Fibroblast of upper back skin (primary cell): ENCODE data around the gene PPIG.
"Not testable (repeated sequence)": the region's sequence is repeated elsewhere in the genome, so short reads cannot be mapped to it uniquely, and the experiment has no call there.

Source experiments
- DNase-seq: peaks from one replicate; pipeline ENCODE4 v3.0.0-alpha.2; 2013

Gene PPIG

GRCh38 chr2:169596546-169596945 is 12.4 kb downstream of the PPIG start:
- DNase-seq: not testable (repeated sequence)

DNA sequence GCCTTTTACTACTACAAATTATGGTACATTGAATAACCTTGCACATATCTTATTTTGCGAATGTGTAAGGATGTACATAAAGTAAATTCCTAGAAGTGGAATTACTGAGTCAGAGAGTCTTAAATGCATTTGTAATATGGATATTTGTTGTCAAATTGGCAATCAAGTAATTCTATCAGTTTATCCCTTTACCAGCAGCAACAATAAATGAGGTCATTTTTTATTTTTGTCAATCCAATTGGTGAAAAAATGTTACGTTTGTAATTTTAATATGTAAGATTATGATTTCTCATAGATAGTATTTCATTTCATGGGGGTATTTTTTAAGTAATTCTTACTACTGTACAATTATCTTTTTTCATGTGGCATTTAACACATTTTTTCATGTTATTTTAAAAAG is 14.8 kb downstream of the PPIG start:
- no peak for DNase-seq

- no peak for DNase-seq
Observed at GRCh38 chr2:169599568-169599967, 15.4 kb downstream of the PPIG start.

GRCh38 chr2:169609264-169609663 is 25.1 kb downstream of the PPIG start:
- no peak for DNase-seq

GRCh38 chr2:169613876-169614275 is 29.7 kb downstream of the PPIG start:
- no peak for DNase-seq

DNA sequence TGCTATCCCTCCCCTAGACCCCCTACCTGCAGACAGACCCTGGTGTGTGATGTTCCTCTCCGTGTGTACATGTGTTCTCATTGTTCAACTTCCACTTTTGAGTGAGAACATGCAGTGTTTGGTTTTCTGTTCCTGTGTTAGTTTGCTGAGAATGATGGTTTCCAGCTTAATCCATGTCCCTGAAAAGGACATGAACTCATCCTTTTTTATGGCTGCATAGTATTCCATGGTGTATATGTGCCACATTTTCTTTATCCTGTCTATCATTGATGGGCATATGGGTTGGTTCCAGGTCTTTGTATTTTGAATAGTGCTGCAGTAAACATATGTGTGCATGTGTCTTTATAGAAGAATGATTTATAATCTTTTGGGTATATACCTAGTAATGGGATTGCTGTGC is 31.8 kb downstream of the PPIG start:
- not testable (repeated sequence) for DNase-seq

GRCh38 chr2:169619946-169620345 is 35.8 kb downstream of the PPIG start:
- DNase-seq: no peak

GRCh38 chr2:169620509-169620908 is 36.4 kb downstream of the PPIG start:
- DNase-seq: no peak

- no peak for DNase-seq
Observed at GRCh38 chr2:169623235-169623634, 39.1 kb downstream of the PPIG start.

DNA sequence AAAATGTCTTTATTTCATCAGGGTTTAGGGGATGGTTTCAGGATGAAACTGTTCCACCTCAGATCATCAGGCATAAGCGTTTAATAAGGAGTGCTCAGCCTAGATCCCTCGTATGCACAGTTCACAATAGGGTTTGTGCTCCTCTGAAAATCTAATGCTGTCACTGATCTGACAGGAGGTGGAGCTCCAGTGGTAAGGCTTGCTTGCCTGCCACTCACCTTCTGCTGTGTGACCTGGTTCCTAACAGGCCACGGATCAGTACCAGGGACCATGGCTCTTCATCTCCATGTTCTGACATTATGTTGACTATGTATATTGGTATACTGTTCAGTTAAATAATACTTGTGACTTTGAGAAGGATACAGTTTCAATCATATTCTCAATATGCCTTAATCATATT is 41.6 kb downstream of the PPIG start:
- no peak for DNase-seq

- DNase-seq: no peak
Observed at GRCh38 chr2:169636440-169637097, 52.4 kb downstream of the PPIG start.

DNA sequence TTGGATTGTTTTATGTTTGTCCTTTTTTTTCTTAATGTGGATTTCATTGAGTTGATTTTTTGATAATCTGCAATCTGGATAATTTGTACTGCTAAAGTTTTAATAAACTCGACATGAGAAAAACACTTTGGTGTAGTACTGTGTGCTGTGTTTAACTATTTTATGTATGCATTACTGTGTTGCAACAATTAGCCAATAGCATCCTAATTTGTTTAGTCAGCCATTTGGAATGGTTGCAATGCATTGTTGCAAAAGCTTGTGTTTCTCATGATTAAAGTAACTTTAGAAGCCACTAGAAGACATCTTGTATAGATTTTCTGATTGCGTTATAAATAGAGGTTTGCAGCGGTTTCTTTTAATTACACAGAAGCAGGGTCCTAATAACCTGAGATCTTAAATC is 53.5 kb downstream of the PPIG start:
- DNase-seq: peak; percentile 67

DNA sequence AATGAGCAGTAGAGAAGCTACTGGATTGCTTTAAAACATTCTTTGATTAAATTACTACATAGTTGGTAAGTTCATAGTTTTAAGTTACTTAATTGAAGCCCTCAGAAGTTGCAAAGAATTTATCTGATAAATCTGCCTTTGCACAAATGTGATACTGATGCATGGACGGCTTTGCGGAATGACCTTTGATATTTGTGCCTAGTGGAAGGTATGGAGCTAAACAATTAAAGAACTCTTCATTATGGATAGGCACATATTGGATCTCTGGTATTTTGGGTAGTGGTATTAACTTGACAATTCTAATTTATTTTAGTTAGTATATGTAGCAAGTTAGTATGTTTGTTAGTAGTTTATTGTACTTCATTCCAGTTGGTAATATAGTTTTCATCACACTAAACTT is 56.0 kb downstream of the PPIG start:
- no peak for DNase-seq

GRCh38 chr2:169641464-169641863 is 57.3 kb downstream of the PPIG start:
- DNase-seq: no peak

GRCh38 chr2:169644173-169644572 is 60.0 kb downstream of the PPIG start:
- DNase-seq: no peak

DNA sequence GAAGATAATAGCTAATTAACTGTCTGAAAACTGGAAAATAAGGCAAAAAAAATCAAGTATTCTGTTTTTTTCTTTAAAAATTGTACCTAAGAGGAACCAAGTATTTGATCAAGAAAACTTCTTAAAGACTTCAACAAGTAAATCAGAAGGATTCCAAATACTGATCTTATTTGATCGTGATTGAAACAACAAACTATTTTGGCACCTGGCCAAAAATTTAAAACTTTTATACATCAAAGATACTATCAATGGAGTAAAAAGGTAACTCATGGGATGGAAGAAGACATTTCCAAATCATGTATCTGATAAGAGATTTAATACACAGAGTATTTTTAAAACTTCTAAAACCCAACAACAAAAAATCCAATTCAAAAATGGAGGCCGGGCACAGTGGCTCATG is 63.3 kb downstream of the PPIG start:
- no peak for DNase-seq

DNA sequence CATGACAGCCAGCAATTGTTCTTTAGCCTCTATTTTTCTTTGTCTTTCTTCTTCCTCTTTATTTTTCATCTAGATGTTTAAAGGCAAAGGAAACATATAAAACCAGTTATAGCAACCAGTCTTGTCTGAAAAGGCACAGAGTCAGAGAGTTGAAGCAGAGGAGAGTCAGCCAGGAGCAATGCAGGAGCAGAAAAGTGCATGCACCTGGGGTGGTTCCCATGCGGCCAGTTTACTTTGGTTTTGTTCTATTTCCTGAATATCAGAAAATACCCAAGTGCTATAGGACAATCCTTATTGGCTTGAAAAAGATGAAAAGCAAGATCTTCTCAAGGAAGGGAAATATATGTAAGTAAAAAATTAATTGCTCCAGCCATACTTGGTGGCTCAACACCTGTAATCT is 65.1 kb downstream of the PPIG start:
- no peak for DNase-seq

DNA sequence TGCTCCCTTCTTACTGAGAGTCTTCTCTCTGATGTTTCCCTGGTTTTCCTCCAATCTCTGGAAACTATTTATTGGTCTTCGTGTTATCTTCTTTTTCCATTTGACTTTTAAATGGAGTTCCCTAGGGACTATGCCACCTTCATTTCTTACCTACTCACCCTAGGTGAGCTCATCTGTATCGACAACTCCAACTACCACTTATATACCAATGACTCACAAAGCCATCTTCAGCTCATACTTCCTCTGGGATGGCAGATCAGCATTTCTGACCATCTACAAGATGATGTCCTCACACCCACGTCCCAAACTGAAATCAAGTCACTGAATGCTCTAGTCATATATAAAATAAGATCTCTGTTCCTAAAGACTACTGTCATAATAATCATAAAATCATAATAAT is 69.5 kb downstream of the PPIG start:
- no peak for DNase-seq

DNA sequence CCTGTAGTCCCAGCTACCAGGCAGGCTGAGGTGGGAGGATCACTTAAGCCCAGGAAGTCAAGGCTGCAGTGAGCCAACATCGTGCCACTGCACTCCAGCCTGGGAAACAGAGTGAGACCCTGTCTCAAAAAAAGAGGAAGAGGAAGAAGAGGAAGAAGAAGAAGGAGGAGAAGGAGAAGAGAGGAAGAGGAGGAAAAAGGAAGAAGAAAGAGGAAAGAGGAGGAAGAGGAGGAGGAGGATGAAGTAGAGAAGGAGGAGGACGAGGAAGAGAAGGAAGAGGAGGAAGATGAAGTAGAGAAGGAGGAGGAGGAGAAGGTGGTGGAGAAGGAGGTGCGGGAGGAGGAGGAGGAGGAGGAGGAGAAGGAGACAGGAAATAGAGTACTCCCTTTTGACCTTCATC is 72.0 kb downstream of the PPIG start:
- no peak for DNase-seq

DNA sequence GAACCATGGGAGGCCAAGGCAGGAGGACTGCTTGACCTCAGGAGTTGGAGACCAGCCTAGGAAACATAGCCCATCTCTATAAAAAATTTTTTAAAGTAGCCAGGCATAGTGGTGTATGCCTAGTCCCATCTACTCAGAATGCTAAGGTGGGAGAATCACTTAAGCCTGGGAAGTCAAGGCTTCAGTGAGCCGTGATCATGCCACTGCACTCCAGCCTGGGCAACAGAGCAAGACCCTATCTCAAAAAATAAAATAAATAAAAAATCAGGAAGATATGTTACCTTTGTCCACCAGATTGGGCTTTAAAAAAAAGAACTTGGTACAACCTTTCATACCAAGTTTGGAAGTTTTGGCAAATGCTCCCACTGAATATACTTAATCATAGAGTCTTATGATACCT is 74.7 kb downstream of the PPIG start:
- no peak for DNase-seq

DNA sequence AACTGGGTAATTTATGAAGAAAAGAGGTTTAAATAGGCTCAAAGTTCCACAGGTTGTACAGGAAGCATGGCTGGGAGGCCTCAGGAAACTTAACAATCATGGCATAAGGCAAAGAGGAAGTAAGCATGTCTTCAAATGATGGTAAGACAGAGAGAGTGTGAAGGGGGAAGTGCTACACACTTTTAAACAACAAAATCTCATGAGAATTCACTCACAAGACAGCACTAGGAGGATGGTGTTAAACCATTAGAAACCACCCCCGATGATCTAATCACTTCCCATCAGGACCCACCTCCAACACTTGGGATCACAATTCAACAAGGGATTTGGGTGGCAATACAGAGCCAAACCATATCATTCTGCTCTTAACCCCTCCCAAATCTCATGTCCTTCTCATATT is 75.2 kb downstream of the PPIG start:
- DNase-seq: no peak

GRCh38 chr2:169661265-169661664 is 77.1 kb downstream of the PPIG start:
- no peak for DNase-seq

DNA sequence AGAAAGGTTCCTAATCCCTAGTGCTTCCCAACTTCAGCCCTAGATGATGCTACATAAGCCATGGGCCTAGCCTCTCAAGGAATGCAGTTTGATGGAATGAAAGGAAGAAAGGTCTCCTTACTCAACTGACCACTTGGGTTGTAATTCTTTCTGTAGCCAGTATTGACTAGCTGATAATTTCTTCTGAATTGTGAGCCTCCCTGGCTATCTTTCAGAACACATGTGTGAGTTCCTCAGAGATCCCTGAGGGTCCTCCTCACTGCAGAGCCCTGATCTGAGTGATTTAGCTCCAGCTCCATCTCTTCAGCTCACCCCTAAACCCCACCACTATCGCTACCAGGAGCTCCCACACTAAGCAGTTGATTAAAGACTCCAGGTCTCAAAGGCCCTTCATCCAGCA is 78.6 kb downstream of the PPIG start:
- DNase-seq: no peak

GRCh38 chr2:169663247-169663646 is 79.1 kb downstream of the PPIG start:
- DNase-seq: no peak

GRCh38 chr2:169664600-169664977 is 80.4 kb downstream of the PPIG start:
- DNase-seq: peak; percentile 48
